ENCODE results near the gene ERBB3.

The ERBB3 gene

GRCh38 chr12:56141946-56142784 lies 62.2 kb downstream of the ERBB3 start (continued):
- no peak for TF ChIP-seq PRDM2 (tag by site-specific recombination; IDR thresholded peaks at IDR 0.05; ENCODE audit: borderline replicate concordance)
- no peak for TF ChIP-seq ATF2 (tag by site-specific recombination; IDR thresholded peaks at IDR 0.05; ENCODE audit: low read depth)
- no peak for TF ChIP-seq ZNF791 (tag by site-specific recombination; IDR thresholded peaks at IDR 0.05)
- no peak for TF ChIP-seq BCL6B (tag by site-specific recombination; IDR thresholded peaks at IDR 0.05)
- no peak for TF ChIP-seq ZNF404 (tag by site-specific recombination; IDR thresholded peaks at IDR 0.05)
- no peak for TF ChIP-seq GLI2 (tag by site-specific recombination; IDR thresholded peaks at IDR 0.05; ENCODE audit: borderline replicate concordance, low read depth)

- H3K36me3 ChIP-seq (ENCODE audit: control insufficient read depth in 2 of 2, insufficient read depth in 1 of 2, low read length in 2 of 2): peaks cover 18 to 69% of the 10 kb centered on the region in 2 experiments; a peak in 2 of 3 replicates
- no peak for TF ChIP-seq ZBTB1 (tag by site-specific recombination; IDR thresholded peaks at IDR 0.05)
- TF ChIP-seq ZSCAN23 (tag by site-specific recombination; IDR thresholded peaks at IDR 0.05): no peak
- TF ChIP-seq ZNF366 (tag by site-specific recombination; conservative IDR thresholded peaks at IDR 0.05): no peak
- TF ChIP-seq ZNF449 (tag by site-specific recombination; IDR thresholded peaks at IDR 0.05): no peak
- no peak for TF ChIP-seq HOXD13 (CRISPR knock-in tag; IDR thresholded peaks at IDR 0.05; ENCODE audit: borderline replicate concordance)
- no peak for TF ChIP-seq PRDM1 (tag by site-specific recombination; IDR thresholded peaks at IDR 0.05)
- no peak for TF ChIP-seq ZSCAN18 (tag by site-specific recombination; IDR thresholded peaks at IDR 0.05)
- no peak for TF ChIP-seq ZNF274 (IDR thresholded peaks at IDR 0.05; ENCODE audit: low read length)
- TF ChIP-seq ZNF274 (tag by site-specific recombination; IDR thresholded peaks at IDR 0.05; ENCODE audit: borderline replicate concordance): no peak
- TF ChIP-seq ZNF174 (tag by site-specific recombination; IDR thresholded peaks at IDR 0.05): no peak
- no peak for TF ChIP-seq ZNF560 (tag by site-specific recombination; IDR thresholded peaks at IDR 0.05; ENCODE audit: borderline replicate concordance)
- TF ChIP-seq SP3 (tag by site-specific recombination; IDR thresholded peaks at IDR 0.05): no peak
- no peak for TF ChIP-seq FEZF1 (tag by site-specific recombination; IDR thresholded peaks at IDR 0.05)
- no peak for TF ChIP-seq KLF8 (tag by site-specific recombination; IDR thresholded peaks at IDR 0.05)
- ChIA-PET POLR2A (interaction anchor here (0.6 to 2.5 kb wide), 3 partner anchors 15 to 391 kb away, joined by 4 to 10 read pairs (median 7); partner anchors contain the start of gene ESYT1), CTCF (interaction anchor here (0.6 to 0.9 kb wide), 2 partner anchors 15 to 38 kb away, joined by 3 read pairs; partner anchors contain the start of gene ESYT1)
- H3K27ac ChIP-seq (ENCODE audit: extremely low read depth, low read depth, low read length): no peak overlapping the region
- no peak overlapping the region for H3K4me3 ChIP-seq (ENCODE audit: low read depth, low read length)
- no peaks in the 10 kb centered on the region for H3K9me3 ChIP-seq (ENCODE audit: control insufficient read depth, insufficient read depth, low read depth, low read length)
- peaks cover 6% of the 10 kb centered on the region; the same call in 1 of the 2 replicates for H3K4me1 ChIP-seq (ENCODE audit: control insufficient read depth, insufficient read depth, low read length)
Observed at GRCh38 chr12:56143217-56143616, 63.3 kb downstream of the ERBB3 start.

All from HEK293 (cell line).